ENCODE results near the gene TIMM10. TPM values are rescaled to one million over a fixed set of nuclear protein-coding genes. Genes with fewer than 3 reads are reported as not detected.

The TIMM10 gene
- polyA plus RNA-seq, 1 experiment: 76.6 TPM

GRCh38 chr11:57511741-57512430, 18.7 kb downstream of the TIMM10 start:
- Histone ChIP-seq H3K27ac (ENCODE audit: low read depth, low read length) (no peak overlapping the region), H3K4me3 (ENCODE audit: low read depth, low read length) (no peak overlapping the region), H3K9me3 (ENCODE audit: control insufficient read depth, insufficient read depth, low read length) (no peaks in the 10 kb centered on the region; the same call in 1 of the 2 replicates), H3K27me3 (ENCODE audit: control insufficient read depth, insufficient read depth, low read length) (no peaks in the 10 kb centered on the region)
- POLR2A ChIA-PET: interaction anchor here (0.9 kb wide), 1 partner anchor 20 kb away, joined by 3 read pairs; no protein-coding TSS in a partner anchor
- CTCF ChIA-PET: interaction anchor here (0.5 to 2.0 kb wide), 9 partner anchors 15 to 1013 kb away, joined by 3 to 10 read pairs (median 4); partner anchors contain the start of gene RTN4RL2
- TF ChIP-seq CTCF (IDR thresholded peaks at IDR 0.05; ENCODE audit: low read depth, low read length): no peak
- no peak for DNase-seq (ENCODE audit: low read depth, low spot score)

GRCh38 chr11:57508341-57509170, 22.0 kb downstream of the TIMM10 start:
- no peak for DNase-seq (ENCODE audit: low read depth, low spot score)

GRCh38 chr11:57506522-57506921, 24.0 kb downstream of the TIMM10 start:
- POLR2A ChIA-PET: interaction anchor here (1.0 kb wide), 1 partner anchor 8 kb away, joined by 3 read pairs; no protein-coding TSS in a partner anchor
- DNase-seq (ENCODE audit: low read depth, low spot score): no peak
- Histone ChIP-seq H3K27ac (ENCODE audit: low read depth, low read length) (no peak overlapping the region), H3K27me3 (ENCODE audit: control insufficient read depth, insufficient read depth, low read length) (no peaks in the 10 kb centered on the region), H3K4me3 (ENCODE audit: low read depth, low read length) (no peak overlapping the region), H3K9me3 (ENCODE audit: control insufficient read depth, insufficient read depth, low read length) (no peaks in the 10 kb centered on the region)
- TF ChIP-seq CTCF (IDR thresholded peaks at IDR 0.05; ENCODE audit: low read depth, low read length): no peak
- CTCF ChIA-PET: interaction anchor here (1.5 to 6.0 kb wide), 3 partner anchors 13 to 20 kb away, joined by 3 to 52 read pairs (median 25); no protein-coding TSS in a partner anchor

More at GRCh38 chr11:57508341-57509170, 22.0 kb downstream of the TIMM10 start:
- Histone ChIP-seq H3K9me3 (ENCODE audit: control insufficient read depth, insufficient read depth, low read length) (no peaks in the 10 kb centered on the region), H3K4me3 (ENCODE audit: low read depth, low read length) (no peak overlapping the region), H3K27me3 (ENCODE audit: control insufficient read depth, insufficient read depth, low read length) (no peaks in the 10 kb centered on the region), H3K27ac (ENCODE audit: low read depth, low read length) (no peak overlapping the region)
- no peak for TF ChIP-seq CTCF (IDR thresholded peaks at IDR 0.05; ENCODE audit: low read depth, low read length)
- ChIA-PET CTCF (interaction anchor here (0.6 to 6.0 kb wide), 3 partner anchors 15 to 136 kb away, joined by 3 to 52 read pairs (median 3); no protein-coding TSS in a partner anchor), POLR2A (no interaction called here)

GRCh38 chr11:57504511-57504910, 26.0 kb downstream of the TIMM10 start:
- Histone ChIP-seq H3K27me3 (ENCODE audit: control insufficient read depth, insufficient read depth, low read length) (no peaks in the 10 kb centered on the region), H3K4me3 (ENCODE audit: low read depth, low read length) (no peak overlapping the region), H3K27ac (ENCODE audit: low read depth, low read length) (no peak overlapping the region), H3K9me3 (ENCODE audit: control insufficient read depth, insufficient read depth, low read length) (no peaks in the 10 kb centered on the region)
- POLR2A ChIA-PET: no interaction called here
- no peak for DNase-seq (ENCODE audit: low read depth, low spot score)
- no peak for TF ChIP-seq CTCF (IDR thresholded peaks at IDR 0.05; ENCODE audit: low read depth, low read length)
- CTCF ChIA-PET: interaction anchor here (1.0 to 6.0 kb wide), 4 partner anchors 11 to 140 kb away, joined by 4 to 52 read pairs (median 16); no protein-coding TSS in a partner anchor

All from AG04450 (cell line).